HepG2 (cell line): ENCODE data around the gene HLF. TPM values are rescaled to one million over a fixed set of nuclear protein-coding genes. Genes with fewer than 3 reads are reported as not detected.

Source experiments
- FOSL1 ChIP-seq: sonication (generic); formaldehyde crosslinking; IDR thresholded peaks from 2 replicates; pipeline ENCODE4 v1.9.0; 2021; ENCODE audit warnings: missing genetic modification reagents, borderline replicate concordance
- FOXK1 ChIP-seq: sonication (generic); formaldehyde crosslinking; IDR thresholded peaks from 2 replicates; pipeline ENCODE4 v1.4.0; 2020; ENCODE audit warnings: low read depth, missing genetic modification reagents, borderline replicate concordance
- KAT2B ChIP-seq: fragments of 150-350 bp; IDR thresholded peaks from 2 replicates; pipeline ENCODE4 v1.6.1; 2014; ENCODE audit warnings: low read depth, low read length, borderline replicate concordance
- MAFF ChIP-seq: IDR thresholded peaks from 2 replicates; pipeline ENCODE4 v1.6.1; 2011; ENCODE audit warnings: low read depth, low read length, improper control_type of control experiment
- POLR2A ChIP-seq, 2 experiments: IDR thresholded peaks; 2 replicates each; pipeline ENCODE4 v1.6.1; 2011; ENCODE audit warnings: low read depth in 2 of 2, low read length in 2 of 2, mild to moderate bottlenecking in 1 of 2, moderate library complexity in 1 of 2; ENCODE audit not compliant: insufficient read depth in 1 of 2
- POLR2G ChIP-seq: fragments of 200-400 bp; formaldehyde crosslinking; IDR thresholded peaks from 2 replicates; pipeline ENCODE4 v1.6.1; 2018; ENCODE audit warnings: mild to moderate bottlenecking, low read depth, low read length, moderate library complexity
- RAD21 ChIP-seq: fragments of 450-650 bp; formaldehyde crosslinking; IDR thresholded peaks from 2 replicates; pipeline ENCODE4 v1.5.0; 2020; ENCODE audit warnings: mild to moderate bottlenecking
- SIX1 ChIP-seq: sonication (generic); formaldehyde crosslinking; IDR thresholded peaks from 2 replicates; pipeline ENCODE4 v1.4.0; 2020; ENCODE audit warnings: missing genetic modification reagents, borderline replicate concordance
- TEAD3 ChIP-seq: optimal IDR thresholded peaks from 2 replicates; pipeline ENCODE3; 2016; ENCODE audit warnings: borderline replicate concordance
- TMF1 ChIP-seq: sonication (generic); formaldehyde crosslinking; IDR thresholded peaks from 2 replicates; pipeline ENCODE4 v1.8.1; 2022; ENCODE audit warnings: low read depth, missing genetic modification reagents
- ZNF746 ChIP-seq: sonication (generic); formaldehyde crosslinking; IDR thresholded peaks from 2 replicates; pipeline ENCODE4 v1.8.0; 2022; ENCODE audit warnings: mild to moderate bottlenecking, missing genetic modification reagents
- ZNF83 ChIP-seq: sonication (generic); formaldehyde crosslinking; IDR thresholded peaks from 2 replicates; pipeline ENCODE4 v1.4.0; 2020; ENCODE audit warnings: missing genetic modification reagents, mild to moderate bottlenecking, borderline replicate concordance
- polyA plus RNA-seq, 8 experiments: library from polyadenylated mRNA; depleted of rRNA in 3 of 8; stranded (reverse) in 7 of 8; unstranded in 1 of 8; fragments of >200 nt; fragmentation: Illumina TruSeq in 4 of 8; extraction: Trizol in 4 of 8; gene quantifications; 2 replicates each; pipeline versions ENCODE4 v1.2.1 to v1.2.3, GENCODE V29; 2011 to 2016; ENCODE audit warnings: low read depth in 4 of 8, missing spikeins in 1 of 8, mixed read lengths in 1 of 8; ENCODE audit not compliant: insufficient read depth in 1 of 8
- total RNA-seq, 5 experiments: library from RNA; depleted of rRNA; stranded (reverse); fragments of >200 nt; fragmentation: Illumina TruSeq; extraction: Trizol; gene quantifications; 2 replicates each; pipeline ENCODE4 v1.2.3, GENCODE V29; 2016; ENCODE audit warnings: low read depth in 1 of 5
- TF ChIP-seq, protein P1 (sequence below): sonication (generic); formaldehyde crosslinking; IDR thresholded peaks from 2 replicates; pipeline ENCODE4 v1.4.0; 2020; ENCODE audit warnings: missing genetic modification reagents
- TF ChIP-seq, protein P2 (sequence below): sonication (generic); formaldehyde crosslinking; IDR thresholded peaks from 2 replicates; pipeline ENCODE4 v1.4.0; 2020; ENCODE audit warnings: missing genetic modification reagents
- TF ChIP-seq, protein P3 (sequence below), 2 experiments: fragments of 450-650 bp in 1 of 2; sonication (generic) in 1 of 2; formaldehyde crosslinking; IDR thresholded peaks; 2 replicates each; pipeline versions ENCODE4 v1.5.0 to v1.8.0; 2020 to 2022; ENCODE audit warnings: mild to moderate bottlenecking in 1 of 2, missing genetic modification reagents in 1 of 2
- TF ChIP-seq, protein P4 (sequence below): sonication (generic); formaldehyde crosslinking; IDR thresholded peaks from 2 replicates; pipeline ENCODE4 v1.4.0; 2020; ENCODE audit warnings: mild to moderate bottlenecking, missing genetic modification reagents
- TF ChIP-seq, protein P5 (sequence below): IDR thresholded peaks from 2 replicates; pipeline ENCODE4 v1.6.1; 2012; ENCODE audit warnings: inconsistent platforms
- TF ChIP-seq, protein P6 (sequence below): sonication (generic); formaldehyde crosslinking; IDR thresholded peaks from 2 replicates; pipeline ENCODE4 v1.8.1; 2023; ENCODE audit warnings: mild to moderate bottlenecking, missing genetic modification reagents

HLF gene
- total and polyA plus RNA-seq, 2 of the 13 experiments (the other 11 are each of a cell fraction or from before 2014, with no cell fraction given) = 202 to 346 TPM

DNA sequence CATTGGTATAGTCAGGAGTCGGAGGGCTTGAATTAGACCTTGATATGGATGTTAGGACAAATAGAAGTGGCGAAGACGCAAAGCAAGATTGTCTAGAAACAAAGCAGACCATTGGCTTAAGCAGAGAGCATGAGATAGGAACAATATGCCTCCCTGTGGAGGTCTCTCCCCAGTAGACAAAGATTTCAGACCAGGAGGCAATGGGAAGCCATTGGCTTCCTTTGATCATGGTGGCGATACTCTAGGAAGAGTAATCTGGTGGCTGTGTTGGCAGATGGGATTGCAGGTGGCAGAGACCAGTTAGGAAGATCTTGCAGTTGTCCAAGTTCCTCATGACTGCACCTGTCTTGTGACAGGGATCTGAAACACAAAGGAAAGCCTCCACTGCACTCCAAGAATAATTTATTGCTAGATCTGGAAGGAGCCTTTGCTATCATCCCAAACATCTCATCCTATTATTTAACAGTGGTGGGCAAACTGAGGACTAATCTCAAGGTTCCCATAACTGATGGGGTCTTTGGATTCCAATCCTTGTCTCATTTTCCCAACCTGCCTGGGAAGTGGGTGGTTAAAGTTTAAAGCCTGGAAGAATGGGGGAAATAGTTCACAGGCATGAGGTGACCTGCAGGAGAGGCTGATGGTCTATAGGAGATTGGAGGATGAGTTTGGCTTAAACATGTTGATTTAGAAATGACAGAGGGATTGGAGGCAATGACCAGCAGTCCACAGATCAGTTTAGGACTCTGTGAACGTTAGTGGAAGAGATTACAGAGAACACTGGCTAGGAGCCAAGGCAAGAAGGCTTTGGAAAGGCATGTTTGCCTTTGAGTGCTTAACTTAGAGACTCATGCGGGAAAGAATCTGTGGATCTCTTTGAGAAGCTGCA is 37.0 kb downstream of the HLF start (continued):
- TF ChIP-seq, protein P1, sequence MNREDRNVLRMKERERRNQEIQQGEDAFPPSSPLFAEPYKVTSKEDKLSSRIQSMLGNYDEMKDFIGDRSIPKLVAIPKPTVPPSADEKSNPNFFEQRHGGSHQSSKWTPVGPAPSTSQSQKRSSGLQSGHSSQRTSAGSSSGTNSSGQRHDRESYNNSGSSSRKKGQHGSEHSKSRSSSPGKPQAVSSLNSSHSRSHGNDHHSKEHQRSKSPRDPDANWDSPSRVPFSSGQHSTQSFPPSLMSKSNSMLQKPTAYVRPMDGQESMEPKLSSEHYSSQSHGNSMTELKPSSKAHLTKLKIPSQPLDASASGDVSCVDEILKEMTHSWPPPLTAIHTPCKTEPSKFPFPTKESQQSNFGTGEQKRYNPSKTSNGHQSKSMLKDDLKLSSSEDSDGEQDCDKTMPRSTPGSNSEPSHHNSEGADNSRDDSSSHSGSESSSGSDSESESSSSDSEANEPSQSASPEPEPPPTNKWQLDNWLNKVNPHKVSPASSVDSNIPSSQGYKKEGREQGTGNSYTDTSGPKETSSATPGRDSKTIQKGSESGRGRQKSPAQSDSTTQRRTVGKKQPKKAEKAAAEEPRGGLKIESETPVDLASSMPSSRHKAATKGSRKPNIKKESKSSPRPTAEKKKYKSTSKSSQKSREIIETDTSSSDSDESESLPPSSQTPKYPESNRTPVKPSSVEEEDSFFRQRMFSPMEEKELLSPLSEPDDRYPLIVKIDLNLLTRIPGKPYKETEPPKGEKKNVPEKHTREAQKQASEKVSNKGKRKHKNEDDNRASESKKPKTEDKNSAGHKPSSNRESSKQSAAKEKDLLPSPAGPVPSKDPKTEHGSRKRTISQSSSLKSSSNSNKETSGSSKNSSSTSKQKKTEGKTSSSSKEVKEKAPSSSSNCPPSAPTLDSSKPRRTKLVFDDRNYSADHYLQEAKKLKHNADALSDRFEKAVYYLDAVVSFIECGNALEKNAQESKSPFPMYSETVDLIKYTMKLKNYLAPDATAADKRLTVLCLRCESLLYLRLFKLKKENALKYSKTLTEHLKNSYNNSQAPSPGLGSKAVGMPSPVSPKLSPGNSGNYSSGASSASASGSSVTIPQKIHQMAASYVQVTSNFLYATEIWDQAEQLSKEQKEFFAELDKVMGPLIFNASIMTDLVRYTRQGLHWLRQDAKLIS (CRISPR knock-in tag) = peak; percentile 53; the same call in 1 of the 2 replicates
- TF ChIP-seq, protein P2, sequence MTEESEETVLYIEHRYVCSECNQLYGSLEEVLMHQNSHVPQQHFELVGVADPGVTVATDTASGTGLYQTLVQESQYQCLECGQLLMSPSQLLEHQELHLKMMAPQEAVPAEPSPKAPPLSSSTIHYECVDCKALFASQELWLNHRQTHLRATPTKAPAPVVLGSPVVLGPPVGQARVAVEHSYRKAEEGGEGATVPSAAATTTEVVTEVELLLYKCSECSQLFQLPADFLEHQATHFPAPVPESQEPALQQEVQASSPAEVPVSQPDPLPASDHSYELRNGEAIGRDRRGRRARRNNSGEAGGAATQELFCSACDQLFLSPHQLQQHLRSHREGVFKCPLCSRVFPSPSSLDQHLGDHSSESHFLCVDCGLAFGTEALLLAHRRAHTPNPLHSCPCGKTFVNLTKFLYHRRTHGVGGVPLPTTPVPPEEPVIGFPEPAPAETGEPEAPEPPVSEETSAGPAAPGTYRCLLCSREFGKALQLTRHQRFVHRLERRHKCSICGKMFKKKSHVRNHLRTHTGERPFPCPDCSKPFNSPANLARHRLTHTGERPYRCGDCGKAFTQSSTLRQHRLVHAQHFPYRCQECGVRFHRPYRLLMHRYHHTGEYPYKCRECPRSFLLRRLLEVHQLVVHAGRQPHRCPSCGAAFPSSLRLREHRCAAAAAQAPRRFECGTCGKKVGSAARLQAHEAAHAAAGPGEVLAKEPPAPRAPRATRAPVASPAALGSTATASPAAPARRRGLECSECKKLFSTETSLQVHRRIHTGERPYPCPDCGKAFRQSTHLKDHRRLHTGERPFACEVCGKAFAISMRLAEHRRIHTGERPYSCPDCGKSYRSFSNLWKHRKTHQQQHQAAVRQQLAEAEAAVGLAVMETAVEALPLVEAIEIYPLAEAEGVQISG (CRISPR knock-in tag) = peak; percentile 67; the same call in 1 of the 2 replicates
- TF ChIP-seq, protein P3, sequence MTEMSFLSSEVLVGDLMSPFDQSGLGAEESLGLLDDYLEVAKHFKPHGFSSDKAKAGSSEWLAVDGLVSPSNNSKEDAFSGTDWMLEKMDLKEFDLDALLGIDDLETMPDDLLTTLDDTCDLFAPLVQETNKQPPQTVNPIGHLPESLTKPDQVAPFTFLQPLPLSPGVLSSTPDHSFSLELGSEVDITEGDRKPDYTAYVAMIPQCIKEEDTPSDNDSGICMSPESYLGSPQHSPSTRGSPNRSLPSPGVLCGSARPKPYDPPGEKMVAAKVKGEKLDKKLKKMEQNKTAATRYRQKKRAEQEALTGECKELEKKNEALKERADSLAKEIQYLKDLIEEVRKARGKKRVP (CRISPR knock-in tag; IDR thresholded peaks at IDR 0.05) = no peak
- TF ChIP-seq KAT2B = no peak
- TF ChIP-seq ZNF746 (CRISPR knock-in tag) = 0 out of 2 replicates have a peak, but pooled peaks have one; percentile 37
- peak; percentile 39 to 40; a peak in 2 of 4 replicates for TF ChIP-seq POLR2A (IDR thresholded peaks at IDR 0.05; ENCODE audit: insufficient read depth in 1 of 2, low read depth in 2 of 2, low read length in 2 of 2)
- TF ChIP-seq POLR2G = peak; percentile 32; the same call in 1 of the 2 replicates
- TF ChIP-seq MAFF = no peak
- peak; percentile 88 for TF ChIP-seq TEAD3 (CRISPR knock-in tag)
- TF ChIP-seq, protein P4, sequence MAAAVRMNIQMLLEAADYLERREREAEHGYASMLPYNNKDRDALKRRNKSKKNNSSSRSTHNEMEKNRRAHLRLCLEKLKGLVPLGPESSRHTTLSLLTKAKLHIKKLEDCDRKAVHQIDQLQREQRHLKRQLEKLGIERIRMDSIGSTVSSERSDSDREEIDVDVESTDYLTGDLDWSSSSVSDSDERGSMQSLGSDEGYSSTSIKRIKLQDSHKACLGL = no peak
- TF ChIP-seq, protein P5, sequence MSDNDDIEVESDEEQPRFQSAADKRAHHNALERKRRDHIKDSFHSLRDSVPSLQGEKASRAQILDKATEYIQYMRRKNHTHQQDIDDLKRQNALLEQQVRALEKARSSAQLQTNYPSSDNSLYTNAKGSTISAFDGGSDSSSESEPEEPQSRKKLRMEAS = peak; percentile 61
- no peak for TF ChIP-seq TMF1 (CRISPR knock-in tag)
- TF ChIP-seq FOSL1 = peak; percentile 52; the same call in 1 of the 2 replicates
- peak; percentile 69 for TF ChIP-seq SIX1 (CRISPR knock-in tag)
- 0 out of 2 replicates have a peak, but pooled peaks have one; percentile 52 for TF ChIP-seq FOXK1 (CRISPR knock-in tag)
- TF ChIP-seq, protein P6, sequence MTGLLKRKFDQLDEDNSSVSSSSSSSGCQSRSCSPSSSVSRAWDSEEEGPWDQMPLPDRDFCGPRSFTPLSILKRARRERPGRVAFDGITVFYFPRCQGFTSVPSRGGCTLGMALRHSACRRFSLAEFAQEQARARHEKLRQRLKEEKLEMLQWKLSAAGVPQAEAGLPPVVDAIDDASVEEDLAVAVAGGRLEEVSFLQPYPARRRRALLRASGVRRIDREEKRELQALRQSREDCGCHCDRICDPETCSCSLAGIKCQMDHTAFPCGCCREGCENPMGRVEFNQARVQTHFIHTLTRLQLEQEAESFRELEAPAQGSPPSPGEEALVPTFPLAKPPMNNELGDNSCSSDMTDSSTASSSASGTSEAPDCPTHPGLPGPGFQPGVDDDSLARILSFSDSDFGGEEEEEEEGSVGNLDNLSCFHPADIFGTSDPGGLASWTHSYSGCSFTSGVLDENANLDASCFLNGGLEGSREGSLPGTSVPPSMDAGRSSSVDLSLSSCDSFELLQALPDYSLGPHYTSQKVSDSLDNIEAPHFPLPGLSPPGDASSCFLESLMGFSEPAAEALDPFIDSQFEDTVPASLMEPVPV (CRISPR knock-in tag) = peak; percentile 55; the same call in 1 of the 2 replicates
- peak; percentile 6; the same call in 1 of the 2 replicates for TF ChIP-seq RAD21
- TF ChIP-seq ZNF83 (CRISPR knock-in tag) = no peak
